Epithelial cell of proximal tubule (primary cell): ENCODE data around the gene SEC16B. TPM values are rescaled to one million over a fixed set of nuclear protein-coding genes. Genes with fewer than 3 reads are reported as not detected.

Experiments used
- DNase-seq: peaks from one replicate; pipeline ENCODE4 v3.0.0-alpha.2; 2011; ENCODE audit warnings: low read depth
- H3K4me3 ChIP-seq: 2 replicates; pipeline ENCODE4 v1.5.1; 2011; ENCODE audit warnings: low read depth, mild to moderate bottlenecking, low read length
- total RNA-seq: library from RNA; depleted of rRNA; stranded (reverse); fragments of >200 nt; gene quantifications from 2 replicates; pipeline ENCODE4 v1.2.3, GENCODE V29; 2015
- TF ChIP-seq, protein P1 (sequence below): conservative IDR thresholded peaks from 2 replicates; pipeline ENCODE4 v1.5.1; 2012; ENCODE audit warnings: low read depth, mild to moderate bottlenecking, low read length

SEC16B gene
- total RNA-seq, 1 donor from 2014 or later, result 0.17 TPM

DNA sequence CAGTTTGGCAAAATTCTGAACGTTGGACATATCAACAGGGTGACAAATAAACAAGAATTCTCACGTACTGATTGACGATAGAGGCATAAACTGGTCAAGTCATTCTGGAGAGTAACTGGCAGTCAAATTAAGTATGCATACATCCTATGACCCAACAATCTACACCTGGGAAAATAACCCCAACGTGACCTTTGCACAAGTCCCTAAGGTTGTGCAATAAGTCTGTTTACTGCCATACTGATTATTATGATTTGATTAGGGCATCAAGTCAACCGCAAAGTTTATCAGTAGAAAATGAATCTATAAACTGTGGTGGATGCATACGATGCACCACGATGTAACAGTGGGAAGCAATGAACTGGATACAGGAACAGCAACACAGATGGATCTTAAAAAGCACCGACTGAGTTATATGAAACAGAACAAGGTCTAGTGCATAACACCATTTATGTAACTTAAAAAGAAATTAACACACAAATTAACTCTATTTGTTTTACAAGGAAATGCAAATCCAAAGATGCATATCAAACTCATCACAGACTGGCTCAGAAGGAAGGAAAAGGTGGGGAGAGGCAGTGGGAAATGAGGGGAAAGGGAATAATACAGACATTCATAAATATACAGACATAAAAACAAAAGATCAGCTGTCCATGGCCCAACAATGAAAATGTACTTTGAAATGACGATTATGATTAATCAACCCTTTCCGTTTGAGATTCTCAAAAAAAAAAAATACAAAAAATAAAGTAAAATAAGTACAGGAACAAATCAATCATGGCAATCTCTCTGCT, 41.0 kb upstream of the SEC16B start:
- TF ChIP-seq, protein P1, sequence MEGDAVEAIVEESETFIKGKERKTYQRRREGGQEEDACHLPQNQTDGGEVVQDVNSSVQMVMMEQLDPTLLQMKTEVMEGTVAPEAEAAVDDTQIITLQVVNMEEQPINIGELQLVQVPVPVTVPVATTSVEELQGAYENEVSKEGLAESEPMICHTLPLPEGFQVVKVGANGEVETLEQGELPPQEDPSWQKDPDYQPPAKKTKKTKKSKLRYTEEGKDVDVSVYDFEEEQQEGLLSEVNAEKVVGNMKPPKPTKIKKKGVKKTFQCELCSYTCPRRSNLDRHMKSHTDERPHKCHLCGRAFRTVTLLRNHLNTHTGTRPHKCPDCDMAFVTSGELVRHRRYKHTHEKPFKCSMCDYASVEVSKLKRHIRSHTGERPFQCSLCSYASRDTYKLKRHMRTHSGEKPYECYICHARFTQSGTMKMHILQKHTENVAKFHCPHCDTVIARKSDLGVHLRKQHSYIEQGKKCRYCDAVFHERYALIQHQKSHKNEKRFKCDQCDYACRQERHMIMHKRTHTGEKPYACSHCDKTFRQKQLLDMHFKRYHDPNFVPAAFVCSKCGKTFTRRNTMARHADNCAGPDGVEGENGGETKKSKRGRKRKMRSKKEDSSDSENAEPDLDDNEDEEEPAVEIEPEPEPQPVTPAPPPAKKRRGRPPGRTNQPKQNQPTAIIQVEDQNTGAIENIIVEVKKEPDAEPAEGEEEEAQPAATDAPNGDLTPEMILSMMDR, result no peak
- DNase-seq, result no peak
- H3K4me3 ChIP-seq, result no peak overlapping the region

DNA sequence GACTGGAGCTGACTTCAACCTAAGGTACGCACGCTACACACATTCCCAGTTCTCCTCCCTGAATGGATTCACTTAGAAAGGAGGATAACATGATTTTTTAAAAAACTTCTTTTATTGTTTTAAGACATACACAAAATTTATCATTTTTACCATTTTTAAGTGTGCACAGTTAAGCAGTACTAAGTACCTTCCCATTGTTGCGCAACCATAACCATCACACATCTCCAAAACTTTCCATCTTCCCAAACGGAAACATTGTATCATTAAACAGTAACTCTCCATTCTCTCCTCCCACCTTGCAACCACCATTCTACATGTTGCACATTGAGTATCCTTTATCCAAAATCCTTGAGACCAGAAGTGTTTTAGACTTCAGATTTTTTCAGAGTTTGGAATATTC, 36.2 kb upstream of the SEC16B start:
- TF ChIP-seq, protein P1, result no peak
- no peak for DNase-seq
- no peak overlapping the region for H3K4me3 ChIP-seq

DNA sequence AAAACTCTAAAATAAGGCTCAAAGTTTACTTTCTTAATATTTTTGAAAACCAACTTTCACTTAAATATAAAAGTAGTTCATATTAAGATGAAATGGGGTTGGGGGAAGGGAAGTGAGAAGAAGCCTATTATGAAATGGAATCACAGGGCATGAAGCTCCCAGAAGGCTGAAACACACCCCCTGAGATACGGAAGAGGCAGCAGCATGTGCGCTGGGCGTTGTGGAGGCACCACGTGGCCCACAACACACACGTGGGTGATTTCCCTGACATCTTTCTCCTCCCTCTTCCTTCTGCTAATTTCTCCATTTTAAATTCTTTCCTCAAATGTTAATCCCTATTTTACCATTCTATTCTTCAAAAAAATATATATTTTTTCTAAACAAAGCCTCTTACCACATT, 35.6 kb upstream of the SEC16B start:
- TF ChIP-seq, protein P1, result no peak
- no peak for DNase-seq
- H3K4me3 ChIP-seq, result no peak overlapping the region

DNA sequence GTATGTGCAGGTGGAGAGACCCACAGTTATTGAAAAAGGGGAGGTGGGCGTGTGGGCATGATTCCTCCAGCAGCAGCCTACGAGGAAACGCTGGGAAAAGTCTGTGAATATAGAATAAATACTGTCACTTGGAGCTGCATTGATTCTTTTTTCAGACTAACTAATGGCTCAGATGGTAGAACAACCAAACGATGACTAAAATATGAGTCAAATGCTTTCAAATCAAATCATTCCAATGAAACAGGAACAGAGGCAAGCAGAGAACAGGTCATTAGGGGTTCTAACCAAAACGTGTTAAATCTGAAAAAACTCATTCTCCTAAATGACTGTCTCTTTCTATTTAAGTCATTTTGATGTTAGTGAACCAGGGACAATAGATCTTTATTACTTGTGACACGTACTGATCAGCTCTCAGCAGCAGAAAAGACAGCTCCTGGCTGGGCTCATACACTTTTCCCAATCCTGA, 35.1 kb upstream of the SEC16B start:
- no peak overlapping the region for H3K4me3 ChIP-seq
- TF ChIP-seq, protein P1, result no peak
- no peak for DNase-seq

DNA sequence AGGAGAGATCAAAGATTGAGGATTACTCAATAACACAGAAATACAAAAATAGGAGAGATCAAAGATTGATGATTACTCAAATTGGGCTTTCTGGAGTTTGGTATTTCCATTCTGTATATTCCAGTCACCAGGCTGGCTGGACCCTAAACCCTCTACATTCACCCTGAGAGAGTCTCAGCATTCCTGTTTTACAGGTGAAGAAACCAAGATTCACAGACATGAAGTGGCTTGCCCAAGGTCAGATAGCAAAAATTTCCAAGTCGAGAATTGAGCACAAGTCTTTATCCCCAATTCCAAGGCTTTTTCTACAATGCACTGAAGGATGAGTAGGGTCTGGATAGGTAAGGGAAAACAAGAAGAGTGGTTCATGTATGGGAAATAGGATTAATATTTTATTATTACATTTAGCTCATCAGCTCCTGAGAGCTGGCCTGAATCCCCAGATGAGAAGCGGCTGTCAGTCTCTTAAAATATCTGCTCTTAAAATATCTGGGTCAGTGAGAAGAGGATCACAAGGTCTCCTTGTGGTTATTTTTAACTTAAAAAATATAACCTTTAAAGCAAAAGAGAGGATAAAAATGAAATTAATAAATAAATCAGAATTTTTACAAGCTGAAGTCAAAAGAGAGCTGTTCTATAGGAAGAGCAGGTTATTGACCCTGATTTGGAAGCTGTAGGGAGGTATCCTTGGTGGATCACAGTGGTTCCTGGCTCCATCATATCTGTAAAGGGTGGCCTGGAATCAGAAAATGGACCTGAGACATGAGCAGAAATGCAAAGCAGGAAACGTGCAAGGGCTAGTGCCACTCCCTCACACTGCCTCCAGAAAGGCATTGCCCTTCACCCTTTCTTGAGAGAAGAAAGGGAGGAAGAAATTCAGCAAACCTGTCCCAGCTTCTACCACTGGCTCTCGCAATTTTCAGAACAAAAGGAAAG, 29.1 kb upstream of the SEC16B start:
- DNase-seq, result no peak
- no peak overlapping the region for H3K4me3 ChIP-seq

DNA sequence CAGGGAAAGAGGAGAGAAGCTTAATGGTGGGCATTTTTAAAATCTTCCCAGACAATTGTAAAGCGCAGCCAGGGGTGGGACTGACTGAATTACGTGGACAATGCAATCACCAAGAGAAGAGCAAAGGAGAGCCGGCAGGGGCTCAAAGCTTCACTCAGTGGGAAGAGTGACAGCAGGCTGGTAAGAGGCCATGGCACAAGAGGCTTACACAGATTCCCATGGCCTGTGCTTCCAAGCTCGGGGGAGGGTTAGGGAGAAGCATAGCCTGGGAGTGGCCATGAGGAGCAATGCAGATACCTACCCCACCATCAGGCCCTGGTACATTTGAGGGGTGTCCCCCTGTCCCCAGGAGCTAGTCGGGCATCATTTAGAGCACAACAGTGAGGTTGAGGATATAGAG, 27.1 kb upstream of the SEC16B start:
- no peak overlapping the region for H3K4me3 ChIP-seq
- TF ChIP-seq, protein P1, result no peak
- no peak for DNase-seq

More for the DNA sequence above, 29.1 kb upstream of the SEC16B start:
- TF ChIP-seq, protein P1, result no peak
